ENCODE results near the gene ADAM10.

- TF ChIP-seq CTCF (conservative IDR thresholded peaks at IDR 0.05; ENCODE audit: low read length) (no peak), EZH2phosphoT487 (IDR thresholded peaks at IDR 0.05; ENCODE audit: borderline replicate concordance) (no peak)
Observed at GRCh38 chr15:58543664-58544335, 205.7 kb downstream of the ADAM10 start.

Measured in Loucy (cell line).